GM23338 (cell line): ENCODE results near the gene FOXP2. TPM values are rescaled to one million over a fixed set of nuclear protein-coding genes. Genes with fewer than 3 reads are reported as not detected.

Experiments used
- ATAC-seq: fragments of 200-7000 bp; cut with Tn5 transposase; 3 replicates; pipeline ENCODE4 v1.9.1; 2020
- DNase-seq: peaks from one replicate; pipeline ENCODE4 v3.0.0-alpha.2; 2015; ENCODE audit warnings: low spot score
- H2AFZ ChIP-seq: fragments of 200-600 bp; sonication (generic); 2 replicates; pipeline ENCODE4 v1.8.0; 2016; ENCODE audit warnings: antibody characterized with exemption, mild to moderate bottlenecking, moderate library complexity
- H3F3A ChIP-seq: fragments of 200-600 bp; sonication (generic); replicated peaks from 2 replicates; pipeline ENCODE4 v1.8.0; 2017; ENCODE audit warnings: antibody characterized with exemption, mixed run types, low read depth
- H3K27ac ChIP-seq: fragments of 200-600 bp; sonication (generic); 2 replicates; pipeline ENCODE4 v1.6.1; 2016; ENCODE audit warnings: low read depth
- H3K27me3 ChIP-seq: fragments of 200-600 bp; sonication (generic); 2 replicates; pipeline ENCODE4 v1.8.0; 2016; ENCODE audit warnings: mild to moderate bottlenecking, mixed run types, moderate library complexity; ENCODE audit not compliant: insufficient read depth
- H3K36me3 ChIP-seq: fragments of 200-600 bp; sonication (generic); 2 replicates; pipeline ENCODE4 v1.8.0; 2016; ENCODE audit warnings: mild to moderate bottlenecking; ENCODE audit not compliant: insufficient read depth
- H3K4me1 ChIP-seq: fragments of 200-600 bp; sonication (generic); 2 replicates; pipeline ENCODE4 v1.8.0; 2016; ENCODE audit warnings: mild to moderate bottlenecking, moderate library complexity; ENCODE audit not compliant: insufficient read depth
- H3K4me2 ChIP-seq: fragments of 200-600 bp; sonication (generic); 2 replicates; pipeline ENCODE4 v1.7.1; 2017; ENCODE audit warnings: mixed run types
- H3K4me3 ChIP-seq: fragments of 200-600 bp; sonication (generic); 2 replicates; pipeline ENCODE4 v1.6.1; 2016; ENCODE audit warnings: mixed run types
- H3K79me2 ChIP-seq: fragments of 200-600 bp; sonication (generic); replicated peaks from 2 replicates; pipeline ENCODE4 v1.8.0; 2017; ENCODE audit warnings: mild to moderate bottlenecking; ENCODE audit not compliant: insufficient read depth
- H3K9me2 ChIP-seq: fragments of 200-600 bp; sonication (generic); 2 replicates; pipeline ENCODE4 v1.8.0; 2017; ENCODE audit not compliant: insufficient read depth
- H4K20me1 ChIP-seq: fragments of 200-600 bp; sonication (generic); replicated peaks from 2 replicates; pipeline ENCODE4 v1.8.0; 2017; ENCODE audit warnings: mild to moderate bottlenecking; ENCODE audit not compliant: insufficient read depth
- H3K27ac Mint-ChIP-seq: 2 replicates; pipeline ENCODE4 v1.8.0; 2020; ENCODE audit warnings: inconsistent platforms, mild to moderate bottlenecking, moderate library complexity, mixed read lengths
- H3K27me3 Mint-ChIP-seq: 3 replicates; pipeline ENCODE4 v1.8.0; 2022; ENCODE audit warnings: low read depth, mild to moderate bottlenecking, moderate library complexity, mixed read lengths, inconsistent platforms; ENCODE audit not compliant: insufficient read depth, poor library complexity
- H3K36me3 Mint-ChIP-seq: 3 replicates; pipeline ENCODE4 v1.8.0; 2021; ENCODE audit warnings: low read depth, mild to moderate bottlenecking, inconsistent platforms, moderate library complexity, mixed read lengths
- H3K4me1 Mint-ChIP-seq: 3 replicates; pipeline ENCODE4 v1.8.0; 2020; ENCODE audit warnings: mild to moderate bottlenecking, inconsistent platforms, mixed read lengths
- H3K4me3 Mint-ChIP-seq: 3 replicates; pipeline ENCODE4 v1.8.0; 2021; ENCODE audit warnings: moderate library complexity, mild to moderate bottlenecking, inconsistent platforms, mixed read lengths
- H3K9me3 Mint-ChIP-seq: 3 replicates; pipeline ENCODE4 v1.8.0; 2020; ENCODE audit warnings: moderate library complexity, mild to moderate bottlenecking, inconsistent platforms, mixed read lengths
- CREB1 ChIP-seq: fragments of 250-450 bp; sonication (Bioruptor Pico); IDR thresholded peaks from 2 replicates; pipeline ENCODE4 v1.5.0; 2020; ENCODE audit warnings: low read depth, mild to moderate bottlenecking, moderate library complexity
- CTCF ChIP-seq, 2 experiments: fragments of 200-600 bp in 1 of 2; sonication (generic) in 1 of 2; conservative IDR thresholded peaks; 2 replicates each; pipeline versions ENCODE4 v1.5.1 to v1.6.1; 2016 to 2017; ENCODE audit warnings: antibody characterized with exemption in 2 of 2, low read depth in 2 of 2, mild to moderate bottlenecking in 2 of 2, moderate library complexity in 1 of 2
- ETS1 ChIP-seq: IDR thresholded peaks from 2 replicates; pipeline ENCODE4 v1.6.1; 2016; ENCODE audit warnings: antibody characterized with exemption
- EZH2 ChIP-seq: fragments of 200-600 bp; sonication (generic); IDR thresholded peaks from one replicate; pipeline ENCODE4 v1.8.0; 2017; ENCODE audit warnings: antibody characterized with exemption, mild to moderate bottlenecking, low read depth; ENCODE audit not compliant: unreplicated experiment
- EZH2phosphoT487 ChIP-seq: fragments of 200-600 bp; sonication (generic); IDR thresholded peaks from one replicate; pipeline ENCODE4 v1.8.1; 2018; ENCODE audit warnings: antibody characterized with exemption; ENCODE audit not compliant: unreplicated experiment
- NANOG ChIP-seq: IDR thresholded peaks from 2 replicates; pipeline ENCODE4 v1.6.1; 2016; ENCODE audit warnings: antibody characterized with exemption, borderline replicate concordance
- POLR2AphosphoS5 ChIP-seq: IDR thresholded peaks from 2 replicates; pipeline ENCODE4 v1.6.1; 2016; ENCODE audit warnings: antibody characterized with exemption, low read depth
- STAT1 ChIP-seq: IDR thresholded peaks from one replicate; pipeline ENCODE4 v1.6.1; 2016; ENCODE audit warnings: antibody characterized with exemption; ENCODE audit not compliant: unreplicated experiment
- ZNF114 ChIP-seq: fragments of 250-450 bp; sonication (Bioruptor Pico); IDR thresholded peaks from 2 replicates; pipeline ENCODE4 v1.5.0; 2020; ENCODE audit warnings: mild to moderate bottlenecking, moderate library complexity
- ZNF331 ChIP-seq: fragments of 250-450 bp; sonication (Bioruptor Pico); IDR thresholded peaks from 2 replicates; pipeline ENCODE4 v1.5.0; 2020; ENCODE audit warnings: low read depth, mild to moderate bottlenecking, moderate library complexity
- ZNF462 ChIP-seq: fragments of 250-450 bp; sonication (Bioruptor Pico); IDR thresholded peaks from 2 replicates; pipeline ENCODE4 v1.5.0; 2020; ENCODE audit warnings: mild to moderate bottlenecking, moderate library complexity
- polyA plus RNA-seq: library from polyadenylated mRNA; unstranded; fragments of >200 nt; fragmentation: Nextera tagmentation; extraction: Ambion mirVana; gene quantifications from 2 replicates; pipeline ENCODE4 v1.2.1, GENCODE V29; 2016
- total RNA-seq: library from RNA; depleted of rRNA; stranded (reverse); fragments of >200 nt; shearing (Covaris generic); gene quantifications from 2 replicates; pipeline ENCODE4 v1.2.3, GENCODE V29; 2014

Gene FOXP2
- total and polyA plus RNA-seq, 2 experiments from 2014 or later = 0.03 to 0.24 TPM

- no peaks in the 10 kb centered on the region for H3F3A ChIP-seq
- H3K27me3 Mint-ChIP-seq = no peaks in the 10 kb centered on the region
- no peak overlapping the region for H3K4me2 ChIP-seq
- no peaks in the 10 kb centered on the region for H3K9me3 Mint-ChIP-seq
- no peak overlapping the region for H3K27ac ChIP-seq
- H3K9me2 ChIP-seq = no peaks in the 10 kb centered on the region
- H3K4me3 Mint-ChIP-seq = no peak overlapping the region
- H3K36me3 ChIP-seq = no peaks in the 10 kb centered on the region
- ATAC-seq (no peak), DNase-seq (no peak)
- H3K79me2 ChIP-seq = no peaks in the 10 kb centered on the region
- peaks cover 43% of the 10 kb centered on the region for H3K4me1 Mint-ChIP-seq
- no peak for TF ChIP-seq ZNF331 (CRISPR knock-in tag)
- TF ChIP-seq EZH2phosphoT487 = no peak
- no peak for TF ChIP-seq POLR2AphosphoS5
- TF ChIP-seq ETS1 = no peak
- no peak for TF ChIP-seq ZNF114
- no peaks in the 10 kb centered on the region for H4K20me1 ChIP-seq
- H3K27ac Mint-ChIP-seq = no peak overlapping the region
- peaks cover 38% of the 10 kb centered on the region for H3K4me1 ChIP-seq
- no peak overlapping the region for H2AFZ ChIP-seq
- H3K36me3 Mint-ChIP-seq = no peaks in the 10 kb centered on the region
- no peaks in the 10 kb centered on the region for H3K27me3 ChIP-seq
- no peak overlapping the region for H3K4me3 ChIP-seq
Measured at GRCh38 chr7:114648680-114649079, 234.1 kb downstream of the FOXP2 start.

GRCh38 chr7:114649689-114650088, 235.1 kb downstream of the FOXP2 start:
- H3K4me1 Mint-ChIP-seq = peaks cover 44% of the 10 kb centered on the region
- Histone ChIP-seq H2AFZ (no peak overlapping the region), H3K27ac (no peak overlapping the region), H3K79me2 (no peaks in the 10 kb centered on the region), H3K4me3 (no peak overlapping the region), H3K4me1 (peaks cover 43% of the 10 kb centered on the region), H4K20me1 (no peaks in the 10 kb centered on the region), H3K36me3 (no peaks in the 10 kb centered on the region), H3K4me2 (no peak overlapping the region), H3K9me2 (no peaks in the 10 kb centered on the region), H3K27me3 (no peaks in the 10 kb centered on the region), H3F3A (no peaks in the 10 kb centered on the region)
- ATAC-seq (no peak), DNase-seq (no peak)
- no peak overlapping the region for H3K27ac Mint-ChIP-seq
- H3K27me3 Mint-ChIP-seq = no peaks in the 10 kb centered on the region
- H3K4me3 Mint-ChIP-seq = no peak overlapping the region
- H3K36me3 Mint-ChIP-seq = no peaks in the 10 kb centered on the region
- H3K9me3 Mint-ChIP-seq = no peaks in the 10 kb centered on the region
- TF ChIP-seq EZH2 (no peak), POLR2AphosphoS5 (no peak), CREB1 (CRISPR knock-in tag) (no peak), ZNF462 (CRISPR knock-in tag) (no peak), ZNF114 (no peak), NANOG (no peak), ETS1 (no peak), STAT1 (no peak), CTCF (conservative IDR thresholded peaks at IDR 0.05; ENCODE audit: low read depth in 2 of 2) (no peak)
